GM19035 (cell line): Measurements from ENCODE around the gene TASP1.

Source experiments
- ATAC-seq: cut with Tn5 transposase; IDR thresholded peaks from one replicate; pipeline ENCODE4 v1.9.1; 2021; ENCODE audit not compliant: unreplicated experiment

TASP1 gene

DNA sequence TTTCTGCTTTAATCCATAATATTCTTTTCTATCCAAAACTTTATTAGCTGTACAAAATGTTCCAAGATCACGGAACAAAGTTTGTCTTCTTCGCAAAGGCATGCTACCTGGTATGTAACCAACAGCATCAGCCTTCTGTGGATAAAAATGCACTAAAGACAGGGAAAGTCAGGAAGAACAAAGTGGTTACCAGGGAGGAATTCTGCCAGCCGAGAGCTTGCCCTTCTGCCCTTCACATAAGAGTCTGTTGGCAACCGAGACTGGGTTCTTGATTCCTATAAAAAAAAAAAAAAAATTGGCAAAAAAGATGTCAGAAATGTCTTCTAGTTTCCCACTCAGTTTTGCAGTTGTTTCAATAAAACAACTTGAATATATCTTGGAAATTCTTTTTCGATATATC, 58.0 kb downstream of the TASP1 start:
- no peak for ATAC-seq

DNA sequence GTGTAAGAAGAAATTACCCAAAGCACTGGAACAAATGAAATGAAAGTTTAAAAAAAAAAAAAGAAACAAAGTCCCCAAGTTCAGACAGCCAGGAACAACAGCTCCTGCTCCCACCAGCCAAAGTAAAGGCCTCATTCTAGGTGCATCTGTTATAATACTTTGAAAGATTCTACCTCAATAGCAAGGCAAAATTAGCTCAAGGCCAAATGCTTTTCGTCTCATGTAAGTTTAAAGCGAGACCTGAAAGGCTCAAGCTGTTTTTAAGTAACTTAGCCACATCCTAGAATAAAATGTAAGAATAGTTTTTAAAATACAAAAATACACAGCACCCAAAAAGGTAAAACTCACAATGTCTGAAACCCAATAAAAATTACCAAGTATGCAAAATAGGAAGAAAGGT, 64.7 kb downstream of the TASP1 start:
- ATAC-seq = no peak

DNA sequence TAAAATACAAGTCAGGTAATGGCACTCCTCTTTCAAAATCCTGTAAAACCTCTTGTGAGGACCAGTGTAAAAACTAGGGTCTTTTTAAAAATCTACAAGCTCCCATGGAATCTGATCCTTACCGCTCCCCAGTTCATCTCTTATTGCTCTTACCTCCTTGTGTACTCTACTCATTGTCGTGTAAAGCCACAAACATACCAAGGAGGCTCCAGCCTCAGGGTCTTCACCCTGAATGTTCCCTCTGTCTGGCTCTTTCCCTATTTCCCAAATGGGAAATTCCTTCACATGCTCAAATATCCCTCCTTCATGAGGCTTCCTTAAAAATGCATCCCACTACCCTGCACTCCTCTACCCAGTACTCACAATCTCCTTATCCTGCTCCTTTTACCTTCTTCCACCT, 67.1 kb downstream of the TASP1 start:
- ATAC-seq = no peak

DNA sequence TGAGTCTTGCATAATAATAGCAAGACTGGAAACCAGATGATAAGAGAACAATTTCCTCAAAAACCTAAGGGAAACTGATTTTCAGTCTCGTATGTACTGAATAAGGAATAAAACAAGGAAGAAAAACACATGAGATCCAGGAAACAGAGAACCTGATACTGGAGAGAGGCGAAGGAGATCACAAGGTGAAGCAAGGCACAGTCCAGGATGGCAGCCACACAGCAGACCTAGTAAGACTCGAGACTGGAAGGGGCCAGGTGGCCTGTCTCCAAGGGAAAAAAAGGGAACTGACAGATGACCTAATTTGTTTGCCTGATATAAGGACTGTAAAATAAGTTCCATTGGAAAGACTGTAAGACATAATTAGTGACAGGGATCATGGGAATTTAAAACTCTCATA, 71.1 kb downstream of the TASP1 start:
- ATAC-seq = no peak

DNA sequence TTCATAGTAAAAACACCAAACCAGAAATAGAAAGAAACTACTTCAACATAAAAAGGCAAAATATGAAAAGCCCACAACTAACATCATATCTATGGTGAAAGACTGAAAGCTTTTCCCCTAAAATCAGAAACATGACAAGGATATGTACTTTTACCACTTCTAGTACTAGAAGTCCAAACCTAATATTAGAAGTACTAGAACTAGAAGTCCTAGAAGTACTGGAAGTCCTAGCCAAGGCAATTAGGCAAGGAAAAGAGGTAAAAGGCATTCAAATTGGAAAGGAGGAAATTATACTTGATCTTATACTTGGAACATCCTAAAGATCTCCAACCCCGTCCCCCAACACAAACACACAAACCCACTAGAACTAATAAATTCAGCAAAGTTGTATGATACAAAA, 74.9 kb downstream of the TASP1 start:
- ATAC-seq = no peak

DNA sequence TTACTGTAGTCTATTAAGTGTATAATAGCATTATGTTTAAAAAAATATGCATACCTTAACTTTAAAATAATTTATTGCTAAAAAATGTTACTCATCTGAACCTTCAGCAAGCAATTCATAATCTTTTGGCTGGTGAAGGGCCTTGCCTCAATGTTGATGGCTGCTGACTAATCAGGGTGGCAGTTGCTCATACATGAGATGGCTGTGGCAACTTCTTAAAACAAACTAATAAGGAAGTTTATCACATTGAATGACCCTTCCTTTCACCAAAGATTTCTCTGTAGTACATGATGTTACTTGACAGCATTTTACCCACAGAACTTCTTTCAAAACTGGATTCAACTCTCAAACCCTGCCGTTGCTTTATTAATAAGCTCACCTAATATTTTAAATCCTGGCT, 84.0 kb downstream of the TASP1 start:
- no peak for ATAC-seq

DNA sequence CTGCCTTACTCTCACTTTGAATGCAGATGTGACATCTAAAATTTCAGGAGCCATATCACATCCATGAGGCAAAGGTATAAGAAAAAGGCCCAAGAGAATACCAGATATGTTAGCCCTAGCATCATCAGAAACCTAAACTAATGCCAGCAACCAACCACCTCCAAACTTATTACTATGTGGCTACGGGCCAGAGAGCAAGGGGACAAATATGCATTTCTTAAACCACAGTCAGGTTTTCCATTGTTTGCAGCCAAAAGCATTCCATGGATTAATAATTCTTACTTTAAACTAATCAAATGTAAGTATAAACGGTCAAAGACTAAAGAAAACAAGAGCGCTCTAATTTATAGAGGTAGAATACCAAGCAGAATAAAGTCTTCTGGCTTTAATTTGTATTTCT, 84.7 kb downstream of the TASP1 start:
- ATAC-seq = no peak

DNA sequence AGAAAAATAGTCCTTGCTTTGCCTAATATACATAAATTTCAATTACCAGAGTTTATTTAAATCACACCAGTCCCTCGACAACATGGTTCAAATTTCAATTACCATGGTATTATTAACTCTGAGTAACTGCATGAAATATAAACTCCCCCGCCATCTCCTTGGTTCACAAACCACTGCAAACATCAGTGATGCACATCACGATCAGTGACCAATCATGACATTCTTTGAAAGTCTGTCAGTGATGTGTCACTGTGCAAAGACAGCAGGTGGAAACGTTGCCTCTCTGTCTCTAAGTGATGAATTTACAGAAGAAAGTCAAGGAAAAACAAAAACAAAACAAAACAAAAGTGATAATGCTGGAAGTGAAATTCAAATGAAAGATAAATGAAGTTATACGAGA, 86.7 kb downstream of the TASP1 start:
- no peak for ATAC-seq

DNA sequence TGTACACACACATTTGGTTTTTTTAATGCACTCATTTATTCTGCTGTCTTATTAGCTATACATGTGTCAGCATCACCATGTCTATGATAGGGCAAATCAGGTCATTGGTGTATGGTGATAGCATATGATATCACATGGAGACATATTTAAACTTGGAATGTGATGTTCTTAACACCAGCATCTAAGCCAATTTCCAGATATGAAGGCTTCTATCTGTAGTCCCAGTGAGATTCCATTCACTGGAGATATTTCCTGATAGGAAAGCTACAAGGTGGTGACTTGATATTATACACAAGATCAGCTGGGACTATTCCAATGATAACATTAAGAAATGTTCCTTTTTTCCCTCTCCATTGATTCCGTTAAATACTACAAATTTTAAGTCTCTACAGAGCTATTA, 89.3 kb downstream of the TASP1 start:
- ATAC-seq = no peak

DNA sequence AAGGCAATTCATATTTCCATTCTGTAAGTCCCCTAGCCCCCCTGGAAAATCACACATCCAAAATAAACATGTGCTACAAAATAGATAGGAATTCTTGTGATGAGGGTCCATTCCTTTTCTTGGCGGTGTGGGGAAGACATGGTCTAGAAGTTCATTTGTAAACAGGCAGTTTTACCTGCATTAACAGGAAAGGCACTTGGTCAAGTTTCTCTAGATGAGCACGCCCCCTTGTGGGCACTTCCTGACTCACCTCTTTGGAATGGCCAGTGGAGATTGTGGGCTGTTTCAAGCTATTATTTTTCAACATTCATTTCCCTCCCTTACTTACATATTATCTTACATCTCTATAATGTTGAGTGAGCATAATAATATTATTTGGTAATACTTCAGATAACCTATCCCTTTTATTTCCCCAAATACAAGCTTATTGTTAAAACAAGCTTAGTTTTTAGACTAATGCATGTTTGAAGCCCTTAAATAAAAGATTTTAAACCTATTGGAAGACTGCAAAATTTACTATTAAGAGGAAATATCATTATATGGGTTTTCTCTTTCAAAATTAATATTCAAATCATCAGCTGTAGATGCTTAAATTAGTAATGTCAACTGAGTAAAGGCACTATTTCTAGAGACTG, 92.1 kb downstream of the TASP1 start:
- peak; percentile 77 for ATAC-seq

DNA sequence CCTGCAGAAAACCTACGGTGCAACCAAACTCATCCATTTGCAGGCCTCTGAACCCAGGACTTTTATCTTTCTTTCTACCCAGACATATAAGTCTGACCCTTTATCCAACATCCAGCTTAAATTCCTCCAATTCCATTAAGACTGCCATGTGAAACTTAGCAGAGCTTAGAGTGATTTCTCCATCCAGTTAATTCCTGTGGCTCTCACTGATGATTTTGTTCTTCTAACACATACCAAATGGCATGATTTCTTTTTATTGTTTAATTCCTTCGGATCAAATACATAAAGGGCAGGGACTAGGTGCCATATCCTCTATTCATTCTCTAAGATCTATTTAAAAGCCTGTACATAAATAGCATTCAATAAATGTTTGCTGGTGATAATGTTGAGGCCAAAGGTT, 92.9 kb downstream of the TASP1 start:
- no peak for ATAC-seq

DNA sequence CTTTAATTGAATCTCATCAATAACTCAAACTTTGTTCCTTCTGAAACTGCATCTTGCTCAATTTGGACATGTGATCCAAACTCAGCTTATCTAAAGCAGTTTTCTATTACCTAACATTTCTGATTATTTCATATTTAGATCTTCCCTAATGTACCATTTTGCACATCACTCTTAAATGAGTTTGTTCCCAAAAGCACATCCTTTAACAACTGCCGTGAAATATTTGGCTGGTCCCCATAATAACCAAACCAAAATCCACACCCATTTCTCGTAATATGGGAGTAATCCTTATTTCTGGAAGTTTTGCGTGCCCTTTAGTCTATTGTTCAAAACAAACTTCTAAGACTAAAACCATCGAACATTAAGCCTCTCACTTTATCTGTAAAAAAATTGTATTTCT, 94.9 kb downstream of the TASP1 start:
- ATAC-seq = no peak

DNA sequence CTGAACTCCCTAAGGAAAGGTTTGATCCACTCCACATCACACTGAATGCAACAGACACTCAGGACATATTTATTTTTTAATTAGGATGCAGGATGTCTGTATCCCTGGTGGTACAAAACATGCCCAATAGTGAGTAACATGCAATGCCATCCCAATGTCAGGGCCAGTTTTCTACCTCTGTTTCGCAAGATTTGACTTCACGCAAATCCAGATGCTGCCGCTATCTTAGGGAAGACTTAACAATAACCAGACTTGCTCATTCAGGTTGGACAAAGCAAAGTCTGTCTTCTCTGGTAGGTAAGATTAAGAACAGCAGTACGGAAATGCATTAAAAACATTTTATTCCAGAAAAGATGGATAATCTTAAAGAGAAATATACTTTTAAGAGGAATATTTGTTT, 103.1 kb downstream of the TASP1 start:
- ATAC-seq = no peak

DNA sequence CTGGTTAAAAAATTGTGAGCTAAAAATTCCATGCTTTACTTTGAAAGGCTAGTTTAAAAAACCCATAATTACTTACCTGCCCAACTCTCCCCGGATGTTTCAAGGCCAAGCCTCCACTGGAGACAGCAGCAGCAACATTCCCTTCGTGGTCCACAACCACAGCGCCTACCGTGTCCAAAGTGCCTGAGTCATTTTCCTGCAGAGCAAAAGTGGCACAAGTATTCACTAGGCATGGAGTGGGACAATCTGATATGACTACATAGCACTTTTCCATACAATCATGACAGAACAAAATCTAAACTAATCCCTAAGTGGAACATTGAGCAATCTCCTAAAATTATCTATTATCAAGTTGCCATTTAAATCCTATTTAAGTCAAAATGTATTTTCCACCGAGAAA, 104.8 kb downstream of the TASP1 start:
- no peak for ATAC-seq

DNA sequence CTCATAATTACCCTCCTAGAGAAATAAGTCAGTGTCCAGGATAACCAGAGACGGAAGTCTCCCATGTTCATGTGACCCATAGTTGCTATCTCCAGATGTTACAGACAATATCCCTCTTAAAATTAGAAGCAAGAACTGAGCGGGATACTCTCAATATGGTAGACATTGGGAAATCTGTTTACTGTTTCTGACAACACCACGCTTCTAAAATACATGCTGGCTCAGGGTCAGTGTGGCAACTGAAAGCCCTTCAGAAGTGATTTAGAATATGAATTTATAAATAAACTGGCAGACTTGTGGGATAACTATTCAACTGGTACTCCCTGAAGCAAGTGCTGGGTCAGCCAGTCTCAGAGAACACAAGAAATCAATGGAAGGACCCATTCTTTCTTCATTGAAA, 108.6 kb downstream of the TASP1 start:
- ATAC-seq = no peak

DNA sequence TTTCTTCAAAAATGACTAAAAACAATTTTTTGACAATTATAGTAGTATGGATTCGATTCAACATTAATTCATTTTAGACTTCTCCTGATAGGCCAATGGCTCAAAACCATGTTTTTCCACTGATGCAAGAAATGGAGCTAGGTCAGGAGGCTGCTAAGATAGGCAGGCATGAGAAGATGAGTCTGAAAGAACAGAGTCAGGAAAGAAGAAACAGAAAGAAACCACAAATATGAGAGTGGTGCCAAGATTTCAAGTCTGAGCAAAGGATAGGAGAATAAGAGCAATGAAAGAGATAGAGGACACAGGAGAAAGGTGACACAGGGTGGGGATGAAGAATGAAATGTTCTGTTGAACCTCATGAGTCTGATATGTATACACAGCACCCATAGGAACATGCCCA, 112.2 kb downstream of the TASP1 start:
- no peak for ATAC-seq

DNA sequence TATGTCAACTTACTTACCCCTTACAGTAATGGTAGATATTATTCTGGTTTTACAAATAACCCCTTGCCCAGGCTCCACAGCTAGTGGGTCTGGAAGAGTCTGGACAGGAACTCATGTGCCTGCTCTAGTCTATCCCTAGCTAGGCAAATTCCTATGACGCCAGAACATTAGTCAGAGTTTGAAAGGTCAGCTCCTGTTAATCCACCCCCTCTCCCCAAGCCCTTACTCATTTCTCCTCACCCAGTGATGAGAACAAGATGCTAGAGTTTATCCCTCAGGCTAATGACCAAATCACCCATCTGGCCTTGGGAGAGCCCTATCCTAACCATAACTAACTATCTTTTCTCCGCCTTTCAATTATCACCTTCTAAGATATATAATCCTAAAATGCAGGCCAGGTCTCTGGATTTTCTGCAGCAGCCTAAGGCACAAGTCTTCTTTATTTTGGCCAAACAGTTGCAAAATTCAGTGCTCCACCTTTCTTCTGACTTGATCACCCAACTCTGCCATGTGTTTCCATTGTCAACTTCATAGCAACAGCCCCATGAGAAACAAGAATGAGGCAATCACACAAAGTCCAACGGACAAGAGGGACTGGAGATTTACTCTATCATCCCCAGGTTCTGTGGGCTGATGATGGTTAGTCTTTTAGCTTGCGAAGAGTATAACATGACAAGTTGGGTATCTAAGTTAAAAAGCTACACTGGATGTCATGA, 113.3 kb downstream of the TASP1 start:
- ATAC-seq = no peak

DNA sequence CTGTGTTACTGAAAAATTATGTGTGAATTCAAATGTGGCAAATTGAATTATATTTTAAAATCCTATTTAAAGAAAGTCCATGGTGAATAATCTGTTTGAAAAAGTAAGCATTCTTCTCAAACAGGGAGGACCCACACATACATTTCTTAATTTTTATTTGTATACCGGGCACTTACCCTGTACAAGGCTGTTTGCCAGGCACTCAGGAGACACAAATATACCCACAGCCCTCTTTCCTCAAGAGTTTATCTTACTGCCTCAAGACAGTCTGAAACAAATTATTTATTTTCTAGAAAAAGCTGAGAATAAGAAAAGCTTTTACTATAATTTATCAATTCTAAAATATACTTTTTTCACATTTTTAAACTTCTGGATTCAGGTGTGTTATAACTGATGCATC, 114.4 kb downstream of the TASP1 start:
- no peak for ATAC-seq

DNA sequence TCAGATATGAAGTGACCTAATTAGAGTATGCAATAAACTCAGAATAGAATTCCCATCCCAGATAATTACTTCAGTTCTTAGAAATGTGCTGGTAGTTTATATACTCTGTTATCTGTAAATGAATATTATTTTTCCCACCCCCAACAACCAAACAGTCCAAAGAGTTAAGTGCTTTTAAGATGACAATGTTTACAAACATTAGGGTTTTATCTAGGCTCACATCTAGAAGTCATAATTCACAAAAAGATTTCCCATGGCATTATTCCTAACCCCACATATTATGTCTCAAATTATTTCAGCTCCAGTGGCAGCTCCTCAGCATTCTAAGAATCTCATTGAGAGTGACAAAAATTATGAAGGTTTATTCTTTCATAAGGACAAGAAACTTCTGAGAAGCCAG, 120.9 kb downstream of the TASP1 start:
- no peak for ATAC-seq

DNA sequence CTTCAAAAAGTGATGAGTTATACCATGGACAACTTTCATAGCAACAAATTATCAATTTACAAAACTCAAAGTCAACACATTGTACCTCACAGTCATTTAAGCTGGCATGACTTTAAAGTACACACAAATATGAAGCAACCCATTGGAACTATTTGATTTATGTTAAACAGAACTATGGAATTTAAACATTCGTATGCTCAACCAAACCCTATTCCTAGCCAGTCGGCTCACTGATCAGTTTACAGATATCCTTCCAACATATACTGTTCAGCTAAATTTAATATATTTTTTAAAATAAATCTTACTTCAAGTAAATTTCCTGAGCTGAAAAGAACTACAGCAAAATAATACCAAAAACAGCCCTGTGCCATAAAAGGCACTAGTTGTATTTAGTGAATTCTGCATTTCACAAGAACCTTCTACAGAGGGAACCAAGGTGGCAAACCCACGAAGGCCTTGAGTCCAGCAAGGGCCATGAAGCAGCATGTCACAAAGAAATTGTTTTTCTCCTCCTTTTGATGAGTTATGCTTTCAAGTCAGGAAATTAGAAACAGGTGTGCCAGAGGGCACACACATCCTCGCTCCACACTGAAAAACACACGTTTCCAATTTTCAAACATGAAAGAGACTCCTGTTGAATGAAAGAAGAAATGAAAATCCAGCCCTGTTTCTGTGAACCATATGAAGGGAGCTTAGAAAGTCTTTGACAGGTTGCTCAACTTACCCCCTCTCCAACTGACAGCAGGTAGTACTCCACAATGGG, 122.8 kb downstream of the TASP1 start:
- no peak for ATAC-seq

DNA sequence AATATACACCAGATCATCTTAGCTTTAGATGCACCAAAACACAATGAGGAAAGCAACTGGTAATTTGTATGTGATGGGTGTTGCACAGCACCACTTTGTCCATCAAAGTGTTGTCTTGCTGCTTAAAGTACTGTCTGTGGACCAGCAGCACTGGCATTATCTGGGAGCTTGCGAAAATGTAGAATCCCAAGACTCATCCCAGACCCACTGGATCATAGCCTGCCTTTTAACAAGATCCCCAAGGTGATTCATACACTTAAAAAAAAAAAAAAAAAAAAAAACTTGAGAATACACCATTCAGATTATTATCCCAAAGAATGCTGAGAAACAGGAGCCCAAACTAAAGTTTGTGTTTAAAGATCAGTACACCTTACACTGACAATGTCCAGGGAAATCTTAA, 123.4 kb downstream of the TASP1 start:
- no peak for ATAC-seq

DNA sequence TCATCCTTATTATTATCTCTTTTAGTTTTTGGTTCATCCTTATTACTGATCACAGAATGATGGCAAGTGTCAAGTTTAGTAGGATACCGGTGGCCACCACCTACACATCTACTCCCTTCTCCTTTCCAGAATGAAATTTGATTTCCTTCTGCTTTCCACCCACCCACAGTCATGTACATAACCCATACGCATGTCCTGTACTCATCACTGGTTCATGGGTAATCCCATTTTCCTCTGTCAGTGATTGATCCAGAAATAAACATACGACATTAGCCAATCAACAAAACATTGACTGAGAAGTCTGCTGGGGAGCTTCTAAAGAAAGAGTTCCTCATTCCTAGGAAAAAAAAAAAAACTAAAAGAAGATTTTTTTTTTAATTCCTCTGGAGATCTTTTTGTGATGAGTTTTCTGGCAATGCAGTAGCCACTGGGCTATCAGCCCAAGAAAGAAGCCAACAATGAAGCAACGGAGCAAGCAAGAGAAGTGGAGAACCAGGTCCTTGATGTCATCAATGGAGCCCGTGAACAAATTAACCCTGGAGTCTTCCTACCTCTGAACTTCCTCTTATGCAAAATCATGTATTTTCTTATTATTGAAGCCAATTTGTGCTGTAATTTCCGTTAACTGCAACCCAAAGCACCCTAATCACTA, 127.8 kb downstream of the TASP1 start:
- no peak for ATAC-seq
